KBM-7 (cell line): Measurements from ENCODE around the gene PRKD2.
"Not testable (repeated sequence)": the region's sequence is repeated elsewhere in the genome, so short reads cannot be mapped to it uniquely, and the experiment has no call there.

Experiments used
- DNase-seq: peaks from one replicate; pipeline ENCODE4 v3.0.0-alpha.2; 2015
- in situ Hi-C: fragments of 300-500 bp; cut with MboI; formaldehyde crosslinking; loops from 2 replicates; pipeline ENCODE4 v1.14.3; 2020; ENCODE audit warnings: low sequenced_read_pairs, low pct_unique_long_range_greater_than_20kb, mixed read lengths

PRKD2 gene

GRCh38 chr19:46715975-46716671 lies 791 bp downstream of the PRKD2 start:
- in situ Hi-C loops = no loop called here
- no peak for DNase-seq

GRCh38 chr19:46715620-46715974 lies 1.3 kb downstream of the PRKD2 start:
- no peak for DNase-seq
- in situ Hi-C loops = no loop called here

- no peak for DNase-seq
- in situ Hi-C loops = no loop called here
Observed at GRCh38 chr19:46714444-46715106, 2.3 kb downstream of the PRKD2 start.

GRCh38 chr19:46713781-46714443 lies 3.0 kb downstream of the PRKD2 start:
- peak; percentile 81 for DNase-seq
- in situ Hi-C loops = no loop called here

GRCh38 chr19:46712768-46713338 lies 4.1 kb downstream of the PRKD2 start:
- not testable (repeated sequence) for DNase-seq

GRCh38 chr19:46710687-46711086 lies 6.2 kb downstream of the PRKD2 start:
- in situ Hi-C loops = no loop called here
- no peak for DNase-seq

More at GRCh38 chr19:46712768-46713338, 4.1 kb downstream of the PRKD2 start:
- in situ Hi-C loops = not testable (repeated sequence)

- peak; percentile 80 for DNase-seq
- in situ Hi-C loops = no loop called here
Observed at GRCh38 chr19:46704379-46705076, 12.4 kb downstream of the PRKD2 start.

GRCh38 chr19:46700704-46701103 lies 16.2 kb downstream of the PRKD2 start:
- in situ Hi-C loops = no loop called here
- no peak for DNase-seq

GRCh38 chr19:46698395-46699321 lies 18.3 kb downstream of the PRKD2 start:
- in situ Hi-C loops = no loop called here
- DNase-seq = no peak

- peak; percentile 14 for DNase-seq
- in situ Hi-C loops = no loop called here
Observed at GRCh38 chr19:46697204-46697960, 19.5 kb downstream of the PRKD2 start.

GRCh38 chr19:46696866-46697203 lies 20.1 kb downstream of the PRKD2 start:
- no peak for DNase-seq
- in situ Hi-C loops = no loop called here

GRCh38 chr19:46696052-46696451 lies 20.9 kb downstream of the PRKD2 start:
- in situ Hi-C loops = no loop called here

GRCh38 chr19:46693760-46694159 lies 23.2 kb downstream of the PRKD2 start:
- in situ Hi-C loops = no loop called here
- no peak for DNase-seq

More at GRCh38 chr19:46696052-46696451, 20.9 kb downstream of the PRKD2 start:
- DNase-seq = no peak

- in situ Hi-C loops = no loop called here
- DNase-seq = no peak
Observed at GRCh38 chr19:46692918-46693722, 23.8 kb downstream of the PRKD2 start.

GRCh38 chr19:46691948-46692347 lies 25.0 kb downstream of the PRKD2 start:
- in situ Hi-C loops = no loop called here
- no peak for DNase-seq

GRCh38 chr19:46691104-46691503 lies 25.8 kb downstream of the PRKD2 start:
- in situ Hi-C loops = no loop called here
- no peak for DNase-seq

- DNase-seq = no peak
- in situ Hi-C loops = no loop called here
Observed at GRCh38 chr19:46689358-46689757, 27.6 kb downstream of the PRKD2 start.
